H1 (cell line): ENCODE results near the gene SKP1. TPM values are rescaled to one million over a fixed set of nuclear protein-coding genes. Genes with fewer than 3 reads are reported as not detected.
A peak's percentile ranks its signal among the peaks of the same experiment; 100 is the strongest.

Experiments used
- CTCF ChIA-PET: fragments of 300-600 bp; sonication (Branson Sonifier 250); formaldehyde crosslinking; loops from one replicate; lab custom pipeline; 2021; ENCODE audit not compliant: partially characterized antibody; lab: Charles Lee
- POLR2A ChIA-PET: fragments of 300-600 bp; sonication (Branson Sonifier 250); formaldehyde crosslinking; loops from one replicate; lab custom pipeline; 2021; ENCODE audit warnings: inconsistent platforms; ENCODE audit not compliant: partially characterized antibody; lab: Charles Lee
- DNase-seq, 2 experiments: peaks; one replicate each; pipeline versions ENCODE4 v3.0.0 to v3.0.0-alpha.2; 2010 to 2022; ENCODE audit warnings: low spot score in 2 of 2, low read depth in 1 of 2, mixed read lengths in 1 of 2
- FAIRE-seq: peaks from 2 replicates; lab custom pipeline; 2011; peaks lifted over from hg19 to GRCh38; lab: Jason Lieb, UNC
- H2AFZ ChIP-seq: 2 replicates; pipeline ENCODE4 v1.8.1; 2012; ENCODE audit warnings: low read length, inconsistent platforms
- H2AK5ac ChIP-seq: 2 replicates; pipeline ENCODE4 v1.6.1; 2013; ENCODE audit warnings: low read depth, low read length
- H2BK120ac ChIP-seq: replicated peaks from 2 replicates; pipeline ENCODE3; 2013; ENCODE audit warnings: low read depth, low read length, inconsistent platforms
- H2BK12ac ChIP-seq: 2 replicates; pipeline ENCODE4 v1.6.1; 2013; ENCODE audit warnings: low read depth, low read length
- H2BK15ac ChIP-seq: 2 replicates; pipeline ENCODE4 v1.6.1; 2013; ENCODE audit warnings: low read length
- H2BK20ac ChIP-seq: 2 replicates; pipeline ENCODE4 v1.6.1; 2013; ENCODE audit warnings: low read length
- H2BK5ac ChIP-seq: 2 replicates; pipeline ENCODE4 v1.6.1; 2013; ENCODE audit warnings: low read depth, low read length
- H3K14ac ChIP-seq: 2 replicates; pipeline ENCODE4 v1.6.1; 2013; ENCODE audit warnings: inconsistent platforms; ENCODE audit not compliant: insufficient read length
- H3K18ac ChIP-seq: 2 replicates; pipeline ENCODE4 v1.6.1; 2013; ENCODE audit warnings: low read length; ENCODE audit errors: extremely low read depth
- H3K23ac ChIP-seq: 2 replicates; pipeline ENCODE4 v1.6.1; 2013; ENCODE audit warnings: inconsistent platforms; ENCODE audit not compliant: insufficient read length
- H3K23me2 ChIP-seq: 2 replicates; pipeline ENCODE4 v1.6.1; 2013; ENCODE audit warnings: low read depth, low read length
- H3K27ac ChIP-seq: 2 replicates; pipeline ENCODE4 v1.6.1; 2011; ENCODE audit warnings: low read depth, low read length, inconsistent platforms
- H3K27me3 ChIP-seq, 4 experiments: replicated peaks in 1 of 4; 1 replicate in 1 of 4; 2 replicates in 3 of 4; pipeline versions ENCODE4 v1.6.1 to v1.8.1; 2011 to 2013; ENCODE audit warnings: low read length in 3 of 4, mild to moderate bottlenecking in 3 of 4, inconsistent platforms in 2 of 4, mixed read lengths in 2 of 4, moderate library complexity in 1 of 4; ENCODE audit not compliant: control insufficient read depth in 3 of 4, insufficient read depth in 3 of 4; ENCODE audit errors: extremely low read depth in 1 of 4
- H3K36me3 ChIP-seq, 4 experiments: 2 replicates each; pipeline versions ENCODE4 v1.6.1 to v1.8.1; 2011 to 2013; ENCODE audit warnings: mild to moderate bottlenecking in 4 of 4, low read length in 3 of 4, moderate library complexity in 2 of 4, control low read depth in 1 of 4, inconsistent platforms in 1 of 4; ENCODE audit not compliant: insufficient read depth in 4 of 4, control insufficient read depth in 2 of 4
- H3K4ac ChIP-seq: replicated peaks from 2 replicates; pipeline ENCODE3; 2013; ENCODE audit warnings: low read length, low read depth, mixed read lengths, inconsistent platforms; ENCODE audit not compliant: insufficient read length
- H3K4me1 ChIP-seq, 4 experiments: replicated peaks in 1 of 4; 1 replicate in 1 of 4; 2 replicates in 3 of 4; pipeline versions ENCODE4 v1.6.1 to v1.8.1; 2011 to 2013; ENCODE audit warnings: low read length in 3 of 4, inconsistent platforms in 2 of 4, mixed read lengths in 1 of 4; ENCODE audit not compliant: insufficient read depth in 4 of 4, control insufficient read depth in 3 of 4
- H3K4me2 ChIP-seq, 2 experiments: 2 replicates each; pipeline versions ENCODE4 v1.6.1 to v1.8.1; 2011 to 2013; ENCODE audit warnings: low read depth in 2 of 2, low read length in 2 of 2, control low read depth in 1 of 2, inconsistent platforms in 1 of 2, mild to moderate bottlenecking in 1 of 2; ENCODE audit not compliant: insufficient read depth in 1 of 2
- H3K4me3 ChIP-seq, 4 experiments: fragments of 200-600, 300-600 bp in 1 of 4; sonication (generic), shearing (Covaris generic), sonication (Bioruptor Twin) in 1 of 4; 2 replicates each; pipeline versions ENCODE4 v1.5.1 to v1.8.1; 2011 to 2016; ENCODE audit warnings: low read length in 4 of 4, low read depth in 3 of 4, control low read depth in 2 of 4, inconsistent platforms in 2 of 4, mild to moderate bottlenecking in 2 of 4, mixed read lengths in 1 of 4, moderate library complexity in 1 of 4; ENCODE audit not compliant: insufficient read depth in 2 of 4; ENCODE audit errors: extremely low read depth in 1 of 4
- H3K56ac ChIP-seq: replicated peaks from 2 replicates; pipeline ENCODE3; 2013; ENCODE audit warnings: low read depth, mild to moderate bottlenecking, mixed read lengths, low read length, inconsistent platforms; ENCODE audit not compliant: insufficient read length
- H3K79me1 ChIP-seq: 2 replicates; pipeline ENCODE4 v1.6.1; 2013; ENCODE audit warnings: low read depth, low read length, control low read depth
- H3K79me2 ChIP-seq, 2 experiments: 2 replicates each; pipeline versions ENCODE4 v1.6.1 to v1.8.1; 2012 to 2013; ENCODE audit warnings: low read length in 2 of 2, mild to moderate bottlenecking in 2 of 2, inconsistent platforms in 1 of 2; ENCODE audit not compliant: insufficient read depth in 2 of 2, control insufficient read depth in 1 of 2
- H3K9ac ChIP-seq, 4 experiments: replicated peaks in 1 of 4; 1 replicate in 1 of 4; 2 replicates in 3 of 4; pipeline versions ENCODE4 v1.6.1 to v1.8.1; 2011 to 2013; ENCODE audit warnings: low read depth in 3 of 4, low read length in 3 of 4, control low read depth in 2 of 4, mild to moderate bottlenecking in 2 of 4, moderate library complexity in 2 of 4, inconsistent platforms in 1 of 4; ENCODE audit errors: extremely low read depth in 1 of 4
- H3K9me3 ChIP-seq, 2 experiments: 2 replicates each; pipeline versions ENCODE4 v1.6.1 to v1.8.1; 2012 to 2013; ENCODE audit warnings: mild to moderate bottlenecking in 2 of 2, moderate library complexity in 2 of 2, control low read depth in 1 of 2, inconsistent platforms in 1 of 2, low read depth in 1 of 2, low read length in 1 of 2, mixed read lengths in 1 of 2; ENCODE audit not compliant: insufficient read depth in 2 of 2
- H4K20me1 ChIP-seq, 2 experiments: replicated peaks in 1 of 2; 2 replicates each; pipeline versions ENCODE3 to v1.8.1; 2011 to 2013; ENCODE audit warnings: inconsistent platforms in 2 of 2, low read length in 2 of 2, mild to moderate bottlenecking in 1 of 2; ENCODE audit not compliant: insufficient read depth in 2 of 2, control insufficient read depth in 1 of 2
- H4K5ac ChIP-seq: 2 replicates; pipeline ENCODE4 v1.6.1; 2013; ENCODE audit warnings: low read length, low read depth, mixed read lengths, inconsistent platforms; ENCODE audit not compliant: insufficient read length
- H4K8ac ChIP-seq: 2 replicates; pipeline ENCODE4 v1.8.0; 2013; ENCODE audit warnings: mild to moderate bottlenecking, moderate library complexity, low read length, inconsistent platforms; ENCODE audit not compliant: insufficient read depth; ENCODE audit errors: extremely low read depth
- H4K91ac ChIP-seq: replicated peaks from 2 replicates; pipeline ENCODE3; 2013; ENCODE audit warnings: low read length, mixed read lengths, inconsistent platforms; ENCODE audit not compliant: insufficient read length
- EGR1 ChIP-seq: IDR thresholded peaks from 2 replicates; pipeline ENCODE4 v1.6.1; 2011; ENCODE audit warnings: low read depth, low read length, borderline replicate concordance
- RAD21 ChIP-seq, 2 experiments: IDR thresholded peaks in 1 of 2; conservative IDR thresholded peaks in 1 of 2; 2 replicates each; pipeline ENCODE4 v1.6.1; 2011; ENCODE audit warnings: low read depth in 2 of 2, low read length in 2 of 2, improper control_type of control experiment in 1 of 2, inconsistent platforms in 1 of 2, mild to moderate bottlenecking in 1 of 2, moderate library complexity in 1 of 2
- RBBP5 ChIP-seq: IDR thresholded peaks from 2 replicates; pipeline ENCODE4 v1.7.1; 2012; ENCODE audit warnings: low read depth, mild to moderate bottlenecking, inconsistent platforms, low read length, moderate library complexity, borderline replicate concordance
- WGBS, 2 experiments: shearing (Covaris generic) in 1 of 2; methylation state at CpG; one replicate each; pipeline versions ENCODE4 v1.1.6 to v1.1.7; 2013 to 2015; ENCODE audit warnings: low lambda C conversion rate in 2 of 2, mixed read lengths in 2 of 2, inconsistent platforms in 1 of 2, low coverage in 1 of 2, missing lambda C conversion rate in 1 of 2; ENCODE audit not compliant: insufficient replicate concordance in 2 of 2, insufficient coverage in 1 of 2, insufficient read length in 1 of 2; ENCODE audit errors: extremely low coverage in 1 of 2, missing lambda C conversion rate in 1 of 2; 5-methylcytosine and 5-hydroxymethylcytosine counted together
- polyA plus RNA-seq, 7 experiments: library from polyadenylated mRNA; depleted of rRNA in 3 of 7; stranded (reverse) in 5 of 7; unstranded in 2 of 7; fragments of >200 nt in 5 of 7; fragments of 200-250 nt in 2 of 7; gene quantifications; 1 replicate in 5 of 7; 2 replicates in 1 of 7; 4 replicates in 1 of 7; pipeline versions ENCODE4 v1.2.1 to v1.2.3, GENCODE V29; 2011 to 2013; ENCODE audit warnings: missing spikeins in 2 of 7, mixed read lengths in 2 of 7
- total RNA-seq: library from RNA; stranded (reverse); fragmentation: NEBNext Ultra II Directional; extraction: Animal tissue kit (Norgen Biotek cat#: 25700); gene quantifications from 2 replicates; pipeline ENCODE4 v1.2.1, GENCODE V29; 2021
- TF ChIP-seq, protein P1 (sequence below), 3 experiments: IDR thresholded peaks; 1 replicate in 2 of 3; 2 replicates in 1 of 3; pipeline versions ENCODE4 v1.5.1 to v1.6.1; 2011; ENCODE audit warnings: low read length in 3 of 3, mild to moderate bottlenecking in 3 of 3, inconsistent platforms in 2 of 3, low read depth in 1 of 3, moderate library complexity in 1 of 3; ENCODE audit not compliant: insufficient read depth in 1 of 3; ENCODE audit errors: control extremely low read depth in 1 of 3

SKP1 gene
- total and polyA plus RNA-seq, 2 of the 8 experiments (the other 6 are each of a cell fraction or from before 2014, with no cell fraction given): 163 to 332 TPM

DNA sequence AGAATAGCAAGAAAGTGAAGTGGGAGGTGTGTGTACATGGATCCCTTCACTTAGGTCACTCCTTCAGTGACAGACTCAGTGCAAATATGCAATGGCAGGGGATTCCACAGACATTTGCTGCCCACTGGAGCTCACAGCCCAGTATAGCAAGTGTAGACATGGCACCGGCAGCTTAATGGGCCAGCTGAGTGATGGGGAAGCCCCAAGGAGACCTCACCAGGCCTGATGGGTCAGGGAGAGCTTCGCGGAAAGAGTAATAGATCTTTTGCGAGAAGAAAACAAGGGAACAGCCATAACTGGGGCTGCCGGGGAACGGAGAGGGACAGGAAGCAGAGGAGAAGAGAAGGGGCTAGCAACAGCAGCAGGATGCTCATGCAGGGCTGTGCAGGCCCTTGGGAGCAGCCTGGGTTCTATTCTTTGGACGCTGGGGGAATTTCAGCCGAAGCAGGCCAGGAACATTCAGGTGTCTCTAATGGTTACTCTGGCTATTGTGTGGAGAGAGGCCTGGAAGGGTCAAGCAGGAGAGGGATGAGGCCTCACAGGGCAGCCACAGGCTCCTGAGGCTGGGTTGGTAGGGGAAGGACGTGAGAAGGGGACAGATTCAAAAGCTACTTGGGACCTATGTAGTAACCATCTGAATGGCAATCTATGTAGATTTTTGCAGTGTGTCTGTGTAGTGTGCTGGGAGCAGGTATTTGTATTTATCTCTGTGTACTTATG is 35.3 kb downstream of the SKP1 start:
- 86% methylated on average over 9 of the region's 9 CpGs; no CpG with 5 or more reads in 1 of the 2 experiments for WGBS, 2 experiments
- Histone ChIP-seq H2AK5ac (no peak overlapping the region), H4K8ac (no peak overlapping the region), H3K9me3 (no peaks in the 10 kb centered on the region), H3K4ac (no peak overlapping the region), H3K36me3 (peaks cover 4 to 17% (median 11%) of the 10 kb centered on the region in 4 experiments; a peak in 6 of 8 replicates), H2BK15ac (no peak overlapping the region), H3K4me3 (no peak overlapping the region), H3K23ac (no peak overlapping the region), H3K56ac (no peak overlapping the region), H3K14ac (no peak overlapping the region), H4K91ac (no peak overlapping the region), H3K4me2 (no peak overlapping the region), H3K79me1 (peaks cover 18% of the 10 kb centered on the region), H3K4me1 (no peaks in the 10 kb centered on the region; a peak in 3 of 7 replicates), H3K79me2 (0 out of 4 replicates have a peak, but pooled peaks cover 0 to 3% of the 10 kb centered on the region in 2 experiments), H3K23me2 (no peaks in the 10 kb centered on the region), H3K27me3 (no peaks in the 10 kb centered on the region), H3K9ac (no peak overlapping the region), H2BK12ac (no peak overlapping the region), H2BK5ac (peak overlapping the region; percentile 20; the same call in 1 of the 2 replicates), H2BK120ac (no peak overlapping the region), H2BK20ac (no peak overlapping the region), H3K18ac (no peak overlapping the region), H4K5ac (no peak overlapping the region), H2AFZ (no peak overlapping the region), H3K27ac (no peak overlapping the region), H4K20me1 (peaks cover 14 to 45% of the 10 kb centered on the region in 2 experiments)
- TF ChIP-seq, protein P1, sequence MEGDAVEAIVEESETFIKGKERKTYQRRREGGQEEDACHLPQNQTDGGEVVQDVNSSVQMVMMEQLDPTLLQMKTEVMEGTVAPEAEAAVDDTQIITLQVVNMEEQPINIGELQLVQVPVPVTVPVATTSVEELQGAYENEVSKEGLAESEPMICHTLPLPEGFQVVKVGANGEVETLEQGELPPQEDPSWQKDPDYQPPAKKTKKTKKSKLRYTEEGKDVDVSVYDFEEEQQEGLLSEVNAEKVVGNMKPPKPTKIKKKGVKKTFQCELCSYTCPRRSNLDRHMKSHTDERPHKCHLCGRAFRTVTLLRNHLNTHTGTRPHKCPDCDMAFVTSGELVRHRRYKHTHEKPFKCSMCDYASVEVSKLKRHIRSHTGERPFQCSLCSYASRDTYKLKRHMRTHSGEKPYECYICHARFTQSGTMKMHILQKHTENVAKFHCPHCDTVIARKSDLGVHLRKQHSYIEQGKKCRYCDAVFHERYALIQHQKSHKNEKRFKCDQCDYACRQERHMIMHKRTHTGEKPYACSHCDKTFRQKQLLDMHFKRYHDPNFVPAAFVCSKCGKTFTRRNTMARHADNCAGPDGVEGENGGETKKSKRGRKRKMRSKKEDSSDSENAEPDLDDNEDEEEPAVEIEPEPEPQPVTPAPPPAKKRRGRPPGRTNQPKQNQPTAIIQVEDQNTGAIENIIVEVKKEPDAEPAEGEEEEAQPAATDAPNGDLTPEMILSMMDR (IDR thresholded peaks at IDR 0.05; ENCODE audit: control extremely low read depth in 1 of 3, insufficient read depth in 1 of 3, low read depth in 1 of 3, low read length in 3 of 3): peak in 1 of 3 experiments; percentile 0; a peak in 2 of 4 replicates
- TF ChIP-seq RAD21 (IDR thresholded peaks at IDR 0.05 in 1 of 2, conservative IDR thresholded peaks at IDR 0.05 in 1 of 2; ENCODE audit: low read depth in 2 of 2, low read length in 2 of 2) (peak in 1 of 2 experiments; percentile 10; a peak in 1 of 4 replicates), EGR1 (no peak), RBBP5 (no peak)
- ChIA-PET POLR2A (interaction anchor here (0.9 to 2.7 kb wide), 8 partner anchors 9 to 284 kb away, joined by 3 to 12 read pairs (median 4); partner anchors contain the start of gene SKP1), CTCF (interaction anchor here (0.6 to 24.3 kb wide), 25 partner anchors 10 to 274 kb away, joined by 3 to 629 read pairs (median 9); partner anchors contain the start of gene TCF7)
- DNase-seq (peak in 1 of 2 experiments; percentile 44), FAIRE-seq (no peak)
